ENCODE results near the gene DLG1. TPM values are rescaled to one million over a fixed set of nuclear protein-coding genes. Genes with fewer than 3 reads are reported as not detected.

The DLG1 gene
- total RNA-seq, 4 donors from 2014 or later = 134 to 211 (median 152) TPM

DNA sequence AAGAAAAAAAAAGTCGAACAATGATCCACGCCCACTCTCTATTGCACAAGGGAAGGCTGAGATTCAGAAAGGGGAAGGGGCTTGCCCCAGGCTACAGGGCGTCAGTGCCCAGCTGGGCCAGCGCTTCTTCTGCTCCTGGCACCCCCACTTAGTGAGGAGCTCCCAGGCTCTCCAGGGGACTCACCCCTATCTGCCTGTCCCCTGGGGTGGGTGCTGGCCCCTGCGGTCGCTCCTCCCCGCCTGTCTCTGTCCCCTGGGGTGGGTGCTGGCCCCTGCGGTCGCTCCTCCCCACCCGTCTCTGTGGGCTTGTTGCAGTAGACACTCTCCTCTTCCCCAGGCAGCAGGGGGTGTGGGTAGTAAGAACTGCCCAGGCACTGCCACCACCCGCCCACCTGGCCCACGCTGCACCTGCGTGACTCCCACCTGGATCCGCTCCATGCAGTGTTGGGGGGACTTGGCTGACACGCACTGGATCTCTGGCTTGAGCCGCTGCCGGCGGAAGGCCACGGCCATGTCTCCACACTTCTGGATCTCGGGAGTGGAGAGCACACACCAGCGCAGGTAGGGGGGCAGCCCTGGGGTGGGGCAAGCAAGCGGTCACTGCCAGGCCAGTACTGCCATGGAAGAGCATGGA is 283.4 kb downstream of the DLG1 start:
- H3K27me3 ChIP-seq = no peaks in the 10 kb centered on the region
- intact Hi-C loops (cut with DNase I; ENCODE audit: low total_unique reads) (no loop called here), in situ Hi-C loops (cut with MboI; ENCODE audit: low pct_ligation_motif_present in 1 of 4, low pct_unique_long_range_greater_than_20kb in 1 of 4, low sequenced_read_pairs in 3 of 4) (no loop called here)
- no peaks in the 10 kb centered on the region for H3K9me3 ChIP-seq
- no peak overlapping the region for H3K4me3 ChIP-seq
- WGBS, 2 donors (ENCODE audit: low coverage in 1 of 2) = 84 to 88% methylated on average over 3 to 20 of the region's 22 CpGs
- TF ChIP-seq CTCF (IDR thresholded peaks at IDR 0.05) = no peak
- no peak for TF ChIP-seq POLR2A (IDR thresholded peaks at IDR 0.05)
- no peak for TF ChIP-seq POLR2AphosphoS5 (IDR thresholded peaks at IDR 0.05)
- no peak for TF ChIP-seq EP300 (IDR thresholded peaks at IDR 0.05; ENCODE audit: low read depth)
- no peaks in the 10 kb centered on the region for H3K36me3 ChIP-seq
- H3K27ac ChIP-seq = no peak overlapping the region
- H3K4me1 ChIP-seq = no peaks in the 10 kb centered on the region
- DNase-seq = no peak

DNA sequence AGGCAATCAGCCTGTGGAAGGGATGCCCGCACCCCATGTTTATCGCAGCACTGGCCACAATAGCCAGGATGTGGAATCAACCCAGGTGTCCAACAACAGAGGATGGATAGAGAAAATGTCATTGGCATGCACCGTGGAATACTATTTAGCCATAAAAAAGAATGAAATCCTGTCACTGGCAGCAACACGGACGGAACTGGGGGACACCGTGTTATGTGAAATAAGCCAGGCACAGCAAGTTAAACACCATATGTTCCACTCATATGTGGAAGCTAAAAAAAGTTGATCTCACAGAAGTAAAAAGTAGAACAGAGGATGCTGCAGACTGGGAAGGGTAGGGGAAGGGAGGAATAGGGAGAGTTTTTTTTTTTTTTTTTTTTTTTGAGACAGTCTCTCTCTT is 284.4 kb downstream of the DLG1 start:
- no peaks in the 10 kb centered on the region for H3K36me3 ChIP-seq
- intact Hi-C loops (cut with DNase I; ENCODE audit: low total_unique reads) (no loop called here), in situ Hi-C loops (cut with MboI; ENCODE audit: low pct_ligation_motif_present in 1 of 4, low pct_unique_long_range_greater_than_20kb in 1 of 4, low sequenced_read_pairs in 3 of 4) (no loop called here)
- TF ChIP-seq CTCF (IDR thresholded peaks at IDR 0.05) (no peak), EP300 (IDR thresholded peaks at IDR 0.05; ENCODE audit: low read depth) (no peak), POLR2AphosphoS5 (IDR thresholded peaks at IDR 0.05) (no peak), POLR2A (IDR thresholded peaks at IDR 0.05) (no peak)
- H3K4me3 ChIP-seq = no peak overlapping the region
- H3K27ac ChIP-seq = no peak overlapping the region
- no peaks in the 10 kb centered on the region for H3K4me1 ChIP-seq
- DNase-seq = no peak
- H3K27me3 ChIP-seq = no peaks in the 10 kb centered on the region
- 89 to 94% methylated on average over 6 of the region's 6 CpGs for whole genome bisulfite sequencing, 2 donors (ENCODE audit: low coverage in 1 of 2)
- no peaks in the 10 kb centered on the region for H3K9me3 ChIP-seq

DNA sequence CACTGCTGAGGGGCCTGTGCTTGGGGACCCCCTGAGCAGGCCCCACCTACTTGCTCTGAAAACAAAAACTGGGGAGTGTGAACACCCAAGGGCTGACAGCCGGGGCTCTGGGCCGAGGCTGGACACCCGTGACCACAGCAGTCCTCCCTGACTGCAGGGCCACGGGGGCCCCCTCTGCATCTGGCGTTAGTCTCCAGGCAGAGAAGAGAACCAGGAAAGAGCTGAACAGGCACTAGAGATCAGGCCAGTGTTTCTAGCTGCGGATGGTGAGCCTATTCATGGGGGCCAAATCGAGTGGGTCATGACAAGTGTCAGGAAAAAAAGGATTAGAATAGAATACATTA is 285.9 kb downstream of the DLG1 start:
- H3K27me3 ChIP-seq = no peaks in the 10 kb centered on the region
- in situ Hi-C loops (cut with MboI; ENCODE audit: low pct_ligation_motif_present in 1 of 4, low pct_unique_long_range_greater_than_20kb in 1 of 4, low sequenced_read_pairs in 3 of 4) = no loop called here
- WGBS, 2 donors (ENCODE audit: low coverage in 1 of 2) = 89 to 93% methylated on average over 2 to 7 of the region's 7 CpGs
- H3K4me3 ChIP-seq = no peak overlapping the region
- DNase-seq = no peak
- intact Hi-C loops (cut with DNase I; ENCODE audit: low total_unique reads) = no loop called here
- H3K4me1 ChIP-seq = no peaks in the 10 kb centered on the region
- no peak overlapping the region for H3K27ac ChIP-seq
- H3K9me3 ChIP-seq = no peaks in the 10 kb centered on the region
- no peak for TF ChIP-seq CTCF (IDR thresholded peaks at IDR 0.05)
- no peak for TF ChIP-seq POLR2A (IDR thresholded peaks at IDR 0.05)
- no peak for TF ChIP-seq EP300 (IDR thresholded peaks at IDR 0.05; ENCODE audit: low read depth)
- no peak for TF ChIP-seq POLR2AphosphoS5 (IDR thresholded peaks at IDR 0.05)
- H3K36me3 ChIP-seq = no peaks in the 10 kb centered on the region

GRCh38 chr3:197011780-197012539 is 286.5 kb downstream of the DLG1 start:
- no peaks in the 10 kb centered on the region for H3K4me1 ChIP-seq
- H3K36me3 ChIP-seq = no peaks in the 10 kb centered on the region
- in situ Hi-C loops (cut with MboI; ENCODE audit: low pct_ligation_motif_present in 1 of 4, low pct_unique_long_range_greater_than_20kb in 1 of 4, low sequenced_read_pairs in 3 of 4) (no loop called here), intact Hi-C loops (cut with DNase I; ENCODE audit: low total_unique reads) (no loop called here)
- H3K27me3 ChIP-seq = no peaks in the 10 kb centered on the region
- WGBS, 2 donors (ENCODE audit: low coverage in 1 of 2) = 93% methylated on average over 24 of the region's 25 CpGs; no CpG with 5 or more reads in 1 of the 2 donors
- DNase-seq = no peak
- H3K4me3 ChIP-seq = no peak overlapping the region
- no peaks in the 10 kb centered on the region for H3K9me3 ChIP-seq
- H3K27ac ChIP-seq = no peak overlapping the region
- TF ChIP-seq CTCF (IDR thresholded peaks at IDR 0.05) = no peak
- TF ChIP-seq EP300 (IDR thresholded peaks at IDR 0.05; ENCODE audit: low read depth) = no peak
- no peak for TF ChIP-seq POLR2AphosphoS5 (IDR thresholded peaks at IDR 0.05)
- no peak for TF ChIP-seq POLR2A (IDR thresholded peaks at IDR 0.05)

All from transverse colon (tissue), 4 donors.